HG03103 (cell line): Measurements from ENCODE around the gene ZC3H14.
A peak's percentile ranks its signal among the peaks of the same experiment; 100 is the strongest.
"Not testable (repeated sequence)": the region's sequence is repeated elsewhere in the genome, so short reads cannot be mapped to it uniquely, and the experiment has no call there.

Experiments
- ATAC-seq: cut with Tn5 transposase; IDR thresholded peaks from one replicate; pipeline ENCODE4 v1.9.1; 2021; ENCODE audit warnings: low read depth; ENCODE audit not compliant: unreplicated experiment

ZC3H14 gene

DNA sequence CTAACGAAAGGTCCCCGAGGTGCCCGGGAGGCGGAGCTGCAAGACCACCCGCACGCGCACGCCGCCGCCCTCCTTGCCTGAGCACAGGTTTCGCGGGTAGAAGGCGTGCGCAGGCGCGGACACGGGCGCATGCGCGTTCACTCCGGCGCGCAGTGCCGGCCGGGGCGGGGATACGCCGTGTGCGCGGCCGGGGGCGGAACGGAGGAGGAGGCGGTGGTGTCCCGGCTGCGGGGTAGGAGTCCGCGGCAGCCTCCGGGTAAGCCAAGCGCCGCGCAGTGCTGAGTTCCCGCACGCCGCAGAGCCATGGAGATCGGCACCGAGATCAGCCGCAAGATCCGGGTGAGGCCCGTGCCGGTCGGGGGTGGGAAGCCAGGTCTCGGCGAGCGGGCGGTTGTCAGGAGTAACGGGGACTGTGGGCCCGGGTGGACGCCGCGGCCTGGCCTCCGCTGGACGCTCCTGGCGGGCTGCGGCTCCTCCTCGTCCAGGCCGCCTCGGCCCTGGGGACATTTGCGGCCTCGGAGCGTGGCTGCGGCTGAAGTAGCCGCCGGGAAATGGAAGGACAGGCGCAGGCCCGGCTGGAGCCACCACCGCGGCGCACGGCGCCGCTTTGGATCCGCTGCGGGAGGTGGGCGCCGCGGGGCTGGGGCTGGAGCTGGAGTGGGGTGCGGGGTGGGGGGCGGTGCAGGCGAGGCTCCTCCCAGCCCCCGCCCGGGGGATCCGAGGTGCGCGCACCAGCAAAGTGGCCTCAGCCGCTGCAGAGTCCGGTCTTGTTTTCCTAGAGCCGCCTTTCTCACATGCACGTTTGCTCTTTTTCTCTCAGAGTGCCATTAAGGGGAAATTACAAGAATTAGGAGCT lies at the start of gene ZC3H14:
Gene ZC3H14 (plus strand): TSS at position 207 of the 856 bp plus-strand sequence. CDS start 97 bp downstream, at position 304.
- ATAC-seq, result peak; percentile 93

- no peak for ATAC-seq
These were observed 47.2 kb upstream of the ZC3H14 start for GRCh38 chr14:88515499-88516221.

DNA sequence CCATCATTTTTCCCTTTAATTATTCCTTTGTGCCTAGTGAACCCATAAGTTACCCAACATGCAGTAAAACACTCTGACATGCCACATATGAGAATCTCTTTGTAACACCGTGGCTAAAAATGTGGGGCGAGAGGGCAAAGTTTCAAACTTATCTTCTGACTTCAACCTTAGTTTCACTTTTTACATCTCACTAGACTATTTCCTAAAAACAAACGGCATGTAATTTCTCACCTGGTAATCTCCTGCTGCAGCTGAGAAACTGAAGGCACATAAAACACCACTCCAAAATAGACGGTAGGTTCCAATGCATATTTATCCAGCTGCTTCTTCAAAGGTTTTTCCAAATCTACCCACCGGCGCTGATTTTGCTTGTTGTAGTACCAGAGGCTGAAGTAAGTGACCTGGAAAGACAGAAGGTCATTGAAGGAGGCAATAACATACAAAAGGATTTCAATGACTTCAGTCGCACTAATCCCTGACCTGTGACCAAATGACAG lies 45.9 kb upstream of the ZC3H14 start:
- no peak for ATAC-seq

GRCh38 chr14:88518592-88519512 lies 44.0 kb upstream of the ZC3H14 start:
- no peak for ATAC-seq

GRCh38 chr14:88519907-88520306 lies 42.9 kb upstream of the ZC3H14 start:
- ATAC-seq, result no peak

DNA sequence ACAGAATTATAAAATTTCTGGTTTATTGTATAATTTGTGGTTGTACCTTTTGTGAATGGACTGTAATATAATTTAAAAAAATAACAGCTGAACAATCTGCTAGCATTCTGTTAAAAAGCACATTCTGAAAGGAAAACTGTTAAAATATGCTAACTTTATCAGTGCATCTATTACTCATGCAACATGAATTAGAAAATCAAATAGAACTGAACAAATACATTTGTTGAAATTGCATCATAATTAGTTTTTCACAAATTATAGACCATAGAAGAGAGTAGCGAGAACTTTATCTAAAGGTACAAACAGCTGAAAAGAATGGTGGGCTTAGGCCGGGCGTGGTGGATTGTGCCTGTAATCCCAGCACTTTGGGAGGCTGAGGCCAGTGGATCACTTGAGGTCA lies 41.0 kb upstream of the ZC3H14 start:
- ATAC-seq, result no peak

DNA sequence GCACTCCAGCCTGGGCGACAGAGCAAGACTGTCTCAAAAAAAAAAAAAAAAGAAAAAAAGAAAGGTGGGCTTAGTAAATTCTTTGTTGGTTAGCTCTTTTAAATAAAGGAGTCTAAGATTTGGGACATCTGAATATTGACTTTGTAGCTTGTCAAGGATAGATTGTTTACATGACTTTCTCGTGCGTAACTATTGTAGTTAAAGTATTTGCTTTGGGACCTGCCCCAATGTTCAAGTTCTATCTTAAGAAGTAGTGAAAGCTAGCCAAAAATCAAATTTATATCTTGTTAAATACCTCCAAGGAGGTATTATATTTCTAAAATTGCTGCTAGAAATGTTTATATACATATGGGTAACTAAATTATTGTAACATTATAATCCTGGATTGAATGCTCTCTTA lies 40.4 kb upstream of the ZC3H14 start:
- ATAC-seq, result no peak

GRCh38 chr14:88529889-88530288 lies 32.9 kb upstream of the ZC3H14 start:
- ATAC-seq, result not testable (repeated sequence)

DNA sequence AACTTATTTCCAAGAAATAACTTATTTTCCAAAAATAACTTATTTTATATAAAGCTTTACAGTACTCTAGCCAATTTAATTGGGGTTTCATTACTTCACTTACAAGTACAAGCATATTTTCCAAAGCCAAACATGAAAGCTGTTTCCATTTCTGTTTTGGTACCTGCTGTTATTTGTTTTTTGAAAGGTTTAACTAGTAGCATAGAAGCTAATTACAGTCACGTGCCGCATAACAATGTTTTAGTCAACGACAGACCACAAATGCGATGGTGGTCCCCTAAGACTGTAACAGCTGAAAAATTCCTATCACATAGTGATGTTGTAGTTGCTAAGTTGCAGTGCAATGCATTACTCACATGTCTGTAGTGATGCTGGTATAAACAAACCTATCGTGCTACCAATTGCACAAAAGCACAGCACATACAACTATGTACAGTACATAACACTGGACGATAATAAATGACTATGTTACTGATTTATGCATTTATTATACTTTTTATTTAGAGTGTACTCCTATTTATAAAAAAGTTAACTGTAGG lies 29.7 kb upstream of the ZC3H14 start:
- no peak for ATAC-seq

DNA sequence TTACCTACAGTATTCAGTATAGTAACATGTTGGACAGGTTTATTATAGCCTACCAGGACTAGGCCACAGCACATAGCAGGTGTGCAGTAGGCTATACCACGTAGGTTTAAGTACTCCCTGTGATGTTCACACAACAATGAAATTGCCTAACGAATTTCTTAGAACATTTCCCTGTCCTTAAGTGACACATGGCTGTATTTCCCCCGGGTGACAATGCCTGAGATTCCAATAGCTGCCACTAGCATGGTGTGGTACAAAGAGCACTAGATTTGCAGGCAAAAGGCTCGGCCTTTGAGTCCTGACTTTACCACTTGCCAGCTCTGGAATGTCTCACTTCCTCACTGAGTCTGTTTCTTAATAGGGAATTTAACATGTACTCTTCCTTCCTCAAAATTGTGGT lies 27.7 kb upstream of the ZC3H14 start:
- no peak for ATAC-seq

DNA sequence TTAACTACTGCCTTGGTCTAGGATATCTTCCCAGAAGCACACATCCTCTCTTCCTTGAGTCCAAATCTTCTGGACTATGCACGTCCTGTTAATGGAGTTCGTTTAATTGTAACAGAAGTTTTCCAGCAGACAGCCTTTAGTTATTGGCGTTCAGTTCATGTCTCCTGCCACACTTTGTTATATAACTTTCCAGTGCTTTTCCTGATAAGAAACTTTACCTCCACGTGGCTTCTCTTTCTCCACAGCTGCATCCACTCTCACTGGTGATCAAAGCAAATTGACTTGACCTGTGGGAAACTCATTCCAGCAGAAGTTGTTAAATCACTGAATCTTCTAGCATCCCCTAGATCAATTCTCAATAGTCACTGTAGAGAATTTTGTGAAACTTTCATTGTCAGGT lies 27.0 kb upstream of the ZC3H14 start:
- ATAC-seq, result no peak

- no peak for ATAC-seq
These were observed 21.5 kb upstream of the ZC3H14 start for GRCh38 chr14:88541324-88541723.

- ATAC-seq, result no peak
These were observed 19.7 kb upstream of the ZC3H14 start for GRCh38 chr14:88542857-88543795.

DNA sequence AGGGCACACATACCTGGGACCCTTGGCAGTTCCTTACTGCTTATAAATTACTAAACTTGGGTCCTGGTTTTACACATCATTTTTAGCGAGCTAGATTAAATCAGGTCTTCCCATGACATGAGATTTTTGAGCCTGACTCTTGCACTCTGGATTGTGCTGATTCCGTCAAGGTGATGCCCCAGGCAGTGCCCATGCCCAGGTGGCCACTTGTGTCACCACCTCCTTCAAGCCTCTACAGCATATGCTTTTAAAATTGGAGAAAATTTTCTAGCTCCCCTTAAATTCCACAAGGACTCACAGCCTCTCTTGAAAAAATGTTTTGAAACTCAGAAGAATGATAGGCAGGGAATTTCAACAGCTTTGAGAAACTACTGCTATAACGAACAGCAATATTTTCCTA lies 17.6 kb upstream of the ZC3H14 start:
- no peak for ATAC-seq

DNA sequence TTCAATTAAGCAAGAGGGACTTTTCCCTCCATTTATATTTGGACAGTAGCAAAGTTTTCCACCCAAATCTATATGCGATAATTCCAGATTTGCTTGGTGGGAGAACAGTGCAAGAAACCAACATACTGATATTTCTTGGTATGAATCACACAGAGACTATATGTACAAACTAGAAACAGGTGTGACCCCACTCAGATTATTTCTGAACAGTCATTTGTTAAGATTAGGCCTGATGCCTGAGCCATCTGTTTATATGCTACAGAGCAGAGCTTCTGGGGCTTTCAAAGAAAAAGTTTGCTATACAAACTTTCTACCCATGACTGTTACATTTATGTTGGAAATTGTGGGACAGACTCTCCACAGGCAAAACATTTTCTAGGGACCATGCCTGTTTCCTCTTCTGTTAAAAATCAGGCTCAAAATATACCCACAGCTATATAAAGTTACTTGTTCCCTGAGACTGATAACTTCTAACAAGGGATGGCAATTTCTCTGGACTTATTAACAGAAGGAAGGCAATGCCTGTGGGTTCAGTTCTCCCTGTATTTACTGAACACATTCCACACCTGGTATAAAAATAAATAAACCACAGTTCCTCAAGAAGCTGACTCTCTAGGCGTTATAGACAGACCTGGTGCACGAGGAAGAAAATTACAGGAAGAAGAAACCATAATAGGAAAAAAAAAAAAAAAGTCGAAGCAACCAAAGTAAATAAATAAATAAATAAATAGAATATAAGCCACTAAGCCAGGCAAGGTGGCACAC lies 16.0 kb upstream of the ZC3H14 start:
- ATAC-seq, result no peak

DNA sequence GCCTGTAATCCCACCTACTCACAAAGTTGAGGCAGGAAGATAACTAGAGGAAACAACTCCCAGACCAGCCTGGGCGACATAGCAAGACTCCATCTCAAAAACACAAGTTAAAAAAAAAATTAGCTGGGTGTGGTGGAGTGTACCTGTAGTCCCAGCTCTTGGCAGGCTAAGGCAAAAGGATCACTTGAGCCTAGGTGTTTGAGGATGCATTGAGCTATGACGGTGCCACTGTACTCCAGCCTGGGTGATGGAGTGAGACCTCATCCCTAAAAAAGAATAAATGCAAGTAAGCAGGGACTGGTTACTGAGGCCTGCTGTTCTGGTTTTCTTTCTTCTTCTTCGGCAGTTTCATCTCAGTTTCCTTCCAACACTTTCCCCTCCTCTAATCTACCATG lies 15.5 kb upstream of the ZC3H14 start:
- no peak for ATAC-seq

- ATAC-seq, result no peak
These were observed 12.8 kb upstream of the ZC3H14 start for GRCh38 chr14:88550078-88550477.

- no peak for ATAC-seq
These were observed 11.6 kb upstream of the ZC3H14 start for GRCh38 chr14:88551094-88551870.
